ENCODE results near the gene RETREG2. TPM values are rescaled to one million over a fixed set of nuclear protein-coding genes. Genes with fewer than 3 reads are reported as not detected.
A peak's percentile ranks its signal among the peaks of the same experiment; 100 is the strongest.

Gene RETREG2
- total RNA-seq, 2 donors from 2014 or later: 69.3 to 79.8 TPM

GRCh38 chr2:219218732-219219701 is 40.9 kb downstream of the RETREG2 start, which contains the start of gene ABCB6:
Gene ABCB6 (minus strand): TSS chr2:219218958. CDS start chr2:219218673, 285 bp downstream.
- peak; percentile 81 to 93 for ATAC-seq
- peak; percentile 90 for DNase-seq (ENCODE audit: low spot score)
- Mint-ChIP-seq H3K4me1 (ENCODE audit: low read depth in 2 of 2) (peaks cover 4 to 25% of the 10 kb centered on the region in 2 donors), H3K27ac (peak within 1 kb of the TSS; percentile 57 to 85), H3K9me3 (no peaks in the 10 kb centered on the region), H3K4me3 (peak within 1 kb of the TSS; percentile 83), H3K36me3 (peaks cover 6% of the 10 kb centered on the region), H3K27me3 (no peaks in the 10 kb centered on the region)

GRCh38 chr2:219219784-219220532 is 41.9 kb downstream of the RETREG2 start:
- H3K4me1 Mint-ChIP-seq (ENCODE audit: low read depth in 2 of 2): peaks cover 8 to 25% of the 10 kb centered on the region in 2 donors
- no peak overlapping the region for H3K27ac Mint-ChIP-seq
- H3K27me3 Mint-ChIP-seq: no peaks in the 10 kb centered on the region
- DNase-seq (ENCODE audit: low spot score) (no peak), ATAC-seq (no peak)
- H3K9me3 Mint-ChIP-seq: no peaks in the 10 kb centered on the region
- H3K36me3 Mint-ChIP-seq: peaks cover 6% of the 10 kb centered on the region
- H3K4me3 Mint-ChIP-seq: no peak overlapping the region

- H3K4me1 Mint-ChIP-seq (ENCODE audit: low read depth in 2 of 2): peaks cover 9 to 30% of the 10 kb centered on the region in 2 donors
- H3K27me3 Mint-ChIP-seq: no peaks in the 10 kb centered on the region
- H3K27ac Mint-ChIP-seq: no peak overlapping the region
- no peak for DNase-seq (ENCODE audit: low spot score)
- no peaks in the 10 kb centered on the region for H3K9me3 Mint-ChIP-seq
- H3K36me3 Mint-ChIP-seq: peaks cover 6% of the 10 kb centered on the region
- no peak overlapping the region for H3K4me3 Mint-ChIP-seq
- no peak for ATAC-seq
These were observed 42.8 kb downstream of the RETREG2 start for GRCh38 chr2:219220652-219221402.

DNA sequence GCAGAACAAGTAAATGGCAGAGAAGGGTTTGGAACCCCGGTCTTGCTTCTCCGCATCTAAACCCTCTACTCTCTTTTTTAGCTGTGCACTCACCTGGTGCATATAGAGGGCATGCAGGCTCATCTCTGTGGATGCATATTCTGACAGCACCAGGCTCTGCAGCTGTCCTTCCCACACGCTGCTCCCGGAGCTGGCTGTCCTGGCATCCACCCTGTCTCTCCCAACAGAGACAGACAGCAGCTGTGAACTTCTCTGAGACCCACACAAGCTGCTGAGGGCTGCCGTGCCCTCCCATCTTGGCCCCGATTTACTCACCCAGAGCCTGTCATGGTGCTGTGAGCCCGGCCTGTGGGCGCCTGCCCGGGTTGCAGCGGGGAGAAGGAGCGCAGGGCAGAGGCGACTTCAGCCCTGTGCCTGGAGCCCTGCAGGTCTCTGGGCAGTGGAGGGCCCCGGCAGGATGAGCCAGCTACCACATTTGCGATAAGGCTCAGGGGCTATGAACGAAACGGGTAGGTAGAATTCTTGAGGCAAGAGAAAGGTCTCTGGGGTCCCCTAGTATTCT is 44.0 kb downstream of the RETREG2 start:
- Mint-ChIP-seq H3K36me3 (peaks cover 12% of the 10 kb centered on the region), H3K9me3 (no peaks in the 10 kb centered on the region), H3K4me3 (no peak overlapping the region), H3K27me3 (no peaks in the 10 kb centered on the region), H3K4me1 (ENCODE audit: low read depth in 2 of 2) (peaks cover 16 to 31% of the 10 kb centered on the region in 2 donors), H3K27ac (no peak overlapping the region)
- ATAC-seq: no peak
- DNase-seq (ENCODE audit: low spot score): no peak

DNA sequence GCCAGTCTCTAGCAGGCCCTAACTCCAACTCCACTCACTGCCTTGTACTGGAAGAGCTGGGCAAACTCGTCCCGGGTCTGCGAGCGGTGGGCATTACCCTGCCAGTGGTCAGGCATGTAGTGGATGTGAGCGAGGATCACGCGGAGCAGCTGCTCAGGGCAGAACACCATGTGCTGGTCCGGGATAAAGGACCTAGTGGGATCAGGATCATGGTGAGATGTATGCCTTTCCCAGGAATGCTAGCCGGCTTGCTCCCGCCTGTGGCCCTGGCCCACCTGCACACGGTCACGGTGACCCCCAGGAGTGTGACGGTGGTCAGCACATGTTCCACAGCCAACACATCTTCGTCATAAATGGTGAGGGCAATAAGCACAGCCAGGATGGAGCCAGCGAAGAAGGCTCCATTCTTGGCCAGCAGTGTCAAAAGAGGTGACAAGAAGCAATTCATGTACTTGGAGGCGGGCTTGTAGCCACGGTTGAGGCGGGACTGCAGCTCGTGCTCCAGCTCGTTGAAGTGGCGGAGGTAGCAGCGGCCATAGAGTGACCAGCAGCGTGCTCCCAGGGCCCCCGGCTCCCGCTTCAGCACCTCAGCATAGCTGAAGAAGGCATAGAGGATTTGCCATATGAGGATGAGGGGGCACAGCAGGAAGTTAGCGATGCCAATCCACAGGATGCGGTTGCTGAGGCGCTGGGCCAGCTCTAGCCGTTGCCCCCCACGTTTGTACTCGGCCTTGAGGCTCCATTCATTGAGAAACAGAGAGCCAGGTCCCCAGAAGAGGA is 45.9 kb downstream of the RETREG2 start:
- peaks cover 12% of the 10 kb centered on the region for H3K36me3 Mint-ChIP-seq
- H3K4me1 Mint-ChIP-seq (ENCODE audit: low read depth in 2 of 2): peaks cover 17 to 27% of the 10 kb centered on the region in 2 donors
- no peaks in the 10 kb centered on the region for H3K9me3 Mint-ChIP-seq
- no peak for DNase-seq (ENCODE audit: low spot score)
- H3K27ac Mint-ChIP-seq: no peak overlapping the region
- H3K4me3 Mint-ChIP-seq: no peak overlapping the region
- no peaks in the 10 kb centered on the region for H3K27me3 Mint-ChIP-seq
- ATAC-seq: no peak

- Mint-ChIP-seq H3K36me3 (peaks cover 12% of the 10 kb centered on the region), H3K27ac (no peak overlapping the region), H3K27me3 (no peaks in the 10 kb centered on the region), H3K9me3 (no peaks in the 10 kb centered on the region), H3K4me3 (no peak overlapping the region), H3K4me1 (ENCODE audit: low read depth in 2 of 2) (peaks cover 24 to 25% of the 10 kb centered on the region in 2 donors)
- no peak for DNase-seq (ENCODE audit: low spot score)
- ATAC-seq: no peak
These were observed 47.3 kb downstream of the RETREG2 start for GRCh38 chr2:219225350-219225749.

DNA sequence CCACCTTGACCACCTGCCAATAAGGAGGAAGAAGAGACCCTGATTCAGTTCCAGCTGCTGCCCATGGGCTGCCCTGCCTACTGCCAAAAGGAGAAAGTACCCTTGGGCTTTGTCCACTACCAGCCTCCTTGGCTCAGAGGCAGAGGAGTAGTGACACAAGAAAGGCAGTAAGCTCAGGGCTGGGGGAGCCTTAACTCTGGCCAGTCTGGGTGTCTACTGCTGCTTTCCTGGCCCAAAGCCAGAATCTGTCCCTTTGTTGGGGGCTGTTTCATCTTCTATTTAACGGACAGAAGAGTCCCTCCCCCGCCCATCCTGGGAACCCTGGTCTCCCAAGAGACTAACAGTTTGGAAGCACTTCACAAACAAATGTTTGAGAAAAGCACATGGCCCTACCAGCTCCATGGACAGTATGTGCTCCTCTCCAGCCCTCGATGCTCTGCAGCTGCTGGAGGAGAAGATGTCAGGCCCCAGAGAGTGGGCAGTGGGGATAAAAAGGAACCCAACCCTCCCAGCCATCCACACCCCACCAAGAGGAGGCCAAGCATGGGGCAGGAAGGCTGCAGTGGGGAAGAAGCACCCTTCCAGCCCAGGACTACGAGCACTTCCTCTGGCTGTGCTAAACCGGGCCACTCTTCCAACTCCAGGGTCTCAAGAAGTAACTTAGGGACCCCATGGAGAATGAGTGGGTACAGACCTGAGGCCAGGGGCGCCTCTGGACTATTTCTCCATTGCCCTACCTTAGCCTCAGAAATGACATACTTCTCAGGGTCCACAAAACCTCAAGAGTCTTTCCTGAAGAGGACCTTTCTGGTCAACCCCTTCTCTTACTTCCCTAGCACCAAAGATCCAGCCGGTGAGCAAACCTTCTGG is 50.2 kb downstream of the RETREG2 start:
- ATAC-seq: no peak
- no peaks in the 10 kb centered on the region for H3K27me3 Mint-ChIP-seq
- H3K36me3 Mint-ChIP-seq: peaks cover 7% of the 10 kb centered on the region
- DNase-seq (ENCODE audit: low spot score): no peak
- H3K27ac Mint-ChIP-seq: peak overlapping the region; percentile 23 to 60
- H3K4me1 Mint-ChIP-seq (ENCODE audit: low read depth in 2 of 2): peaks cover 25 to 38% of the 10 kb centered on the region in 2 donors
- no peaks in the 10 kb centered on the region for H3K9me3 Mint-ChIP-seq
- peak overlapping the region; percentile 79 for H3K4me3 Mint-ChIP-seq

GRCh38 chr2:219228911-219229304 is 50.8 kb downstream of the RETREG2 start:
- ATAC-seq: no peak
- no peak for DNase-seq (ENCODE audit: low spot score)
- Mint-ChIP-seq H3K27ac (peak overlapping the region; percentile 96 to 97), H3K27me3 (no peaks in the 10 kb centered on the region), H3K36me3 (peaks cover 14% of the 10 kb centered on the region), H3K9me3 (no peaks in the 10 kb centered on the region), H3K4me3 (peak overlapping the region; percentile 99), H3K4me1 (ENCODE audit: low read depth in 2 of 2) (peaks cover 22 to 38% of the 10 kb centered on the region in 2 donors)

DNA sequence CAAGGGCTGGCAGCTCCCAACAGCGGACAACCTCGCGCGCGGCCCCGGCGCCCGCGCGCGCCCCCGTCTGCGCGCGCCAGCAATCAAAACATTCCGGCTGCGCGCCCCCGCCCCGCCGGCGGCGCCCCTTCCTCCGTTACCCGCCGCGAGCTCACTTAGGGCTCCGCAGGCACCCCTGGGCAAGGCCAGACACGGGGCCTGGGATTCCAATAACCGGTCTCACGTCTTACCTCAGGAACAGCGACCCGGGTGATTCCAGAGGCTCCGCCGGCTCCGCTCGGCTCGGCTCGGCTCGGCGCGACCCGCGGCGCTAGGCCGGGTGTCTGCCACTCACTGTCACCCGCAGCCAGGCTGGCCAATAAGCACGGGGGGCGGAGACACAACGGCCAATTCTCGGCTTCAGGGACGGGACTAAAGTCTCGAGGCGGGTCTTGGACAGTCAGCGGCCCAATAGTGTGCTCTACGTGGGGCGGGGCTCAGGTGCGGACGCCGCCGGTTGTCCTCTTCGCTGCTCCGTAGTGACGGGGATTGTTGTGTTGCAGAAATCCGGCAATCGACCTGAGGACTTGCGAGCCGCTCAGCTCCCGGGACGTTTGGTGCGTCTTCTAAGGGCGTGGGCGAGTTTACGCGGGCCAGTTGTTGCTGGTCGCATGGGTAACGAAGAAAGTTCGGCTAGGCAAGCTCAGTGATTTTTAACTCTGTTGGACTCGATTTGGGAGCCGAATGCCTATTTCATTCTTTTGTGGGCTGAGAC is 51.4 kb downstream of the RETREG2 start, which contains the start of the genes ANKZF1 and ATG9A:
TSS of gene ANKZF1 (plus strand) at position 502 of the 754 bp plus-strand sequence. CDS start 452 bp downstream, outside the sequence.
TSS of gene ATG9A (minus strand) at position 332 of the 754 bp plus-strand sequence. CDS start 1,612 bp downstream, outside the sequence.
- H3K27me3 Mint-ChIP-seq: no peaks in the 10 kb centered on the region
- peak within 1 kb of the TSS; percentile 96 to 97 for H3K27ac Mint-ChIP-seq
- DNase-seq (ENCODE audit: low spot score) (peak; percentile 99), ATAC-seq (peak; percentile 98 to 99)
- peak within 1 kb of the TSS; percentile 99 for H3K4me3 Mint-ChIP-seq
- H3K9me3 Mint-ChIP-seq: no peaks in the 10 kb centered on the region
- peaks cover 24 to 38% of the 10 kb centered on the region in 2 donors for H3K4me1 Mint-ChIP-seq (ENCODE audit: low read depth in 2 of 2)
- H3K36me3 Mint-ChIP-seq: peaks cover 19% of the 10 kb centered on the region

GRCh38 chr2:219230059-219230540 is 52.0 kb downstream of the RETREG2 start:
- Mint-ChIP-seq H3K4me3 (peak overlapping the region; percentile 99), H3K9me3 (no peaks in the 10 kb centered on the region), H3K27ac (peak overlapping the region; percentile 96 to 97), H3K27me3 (no peaks in the 10 kb centered on the region), H3K36me3 (peaks cover 24% of the 10 kb centered on the region), H3K4me1 (ENCODE audit: low read depth in 2 of 2) (peaks cover 23 to 33% of the 10 kb centered on the region in 2 donors)
- DNase-seq (ENCODE audit: low spot score) (peak; percentile 79), ATAC-seq (peak; percentile 22 to 49)

- H3K9me3 Mint-ChIP-seq: no peaks in the 10 kb centered on the region
- peaks cover 25% of the 10 kb centered on the region for H3K36me3 Mint-ChIP-seq
- H3K27ac Mint-ChIP-seq: no peak overlapping the region
These were observed 56.3 kb downstream of the RETREG2 start for GRCh38 chr2:219234331-219234730.

More at GRCh38 chr2:219234331-219234730, 56.3 kb downstream of the RETREG2 start:
- Mint-ChIP-seq H3K4me1 (ENCODE audit: low read depth in 2 of 2) (peaks cover 10 to 21% of the 10 kb centered on the region in 2 donors), H3K4me3 (no peak overlapping the region), H3K27me3 (no peaks in the 10 kb centered on the region)
- no peak for DNase-seq (ENCODE audit: low spot score)
- no peak for ATAC-seq

Measured in natural killer cell treated with Interleukin-12 subunit alpha and Interleukin-12 subunit beta and Interleukin-15 and Interleukin-18, amount 100 ng/mL, for 72 hours (primary cell).